Osteocyte (in vitro differentiated cells): ENCODE data around the gene ADAMTSL3. TPM values are rescaled to one million over a fixed set of nuclear protein-coding genes. Genes with fewer than 3 reads are reported as not detected.

Source experiments
- DNase-seq: peaks from one replicate; pipeline ENCODE4 v3.0.0; 2021; ENCODE audit warnings: mixed read lengths; ENCODE audit not compliant: unreplicated experiment; ENCODE audit errors: extremely low spot score
- H3K27ac Mint-ChIP-seq: one replicate; pipeline ENCODE4 v1.8.0; 2021; ENCODE audit warnings: mild to moderate bottlenecking, mixed read lengths; ENCODE audit not compliant: unreplicated experiment
- H3K27me3 Mint-ChIP-seq: one replicate; pipeline ENCODE4 v1.8.0; 2021; ENCODE audit warnings: mixed read lengths; ENCODE audit not compliant: unreplicated experiment
- H3K36me3 Mint-ChIP-seq: one replicate; pipeline ENCODE4 v1.8.0; 2021; ENCODE audit warnings: mixed read lengths; ENCODE audit not compliant: unreplicated experiment
- H3K4me1 Mint-ChIP-seq: one replicate; pipeline ENCODE4 v1.8.0; 2021; ENCODE audit warnings: mixed read lengths; ENCODE audit not compliant: unreplicated experiment
- H3K4me3 Mint-ChIP-seq: one replicate; pipeline ENCODE4 v1.8.0; 2021; ENCODE audit warnings: mild to moderate bottlenecking, moderate library complexity, mixed read lengths; ENCODE audit not compliant: unreplicated experiment
- H3K9me3 Mint-ChIP-seq: one replicate; pipeline ENCODE4 v1.8.0; 2021; ENCODE audit warnings: mixed read lengths; ENCODE audit not compliant: unreplicated experiment
- total RNA-seq: library from RNA; stranded (reverse); gene quantifications from 2 replicates; pipeline ENCODE4 v1.2.1, GENCODE V29; 2021
- TF ChIP-seq, protein P1 (sequence below): fragments of 200-600 bp; sonication (generic); IDR thresholded peaks from 2 replicates; pipeline ENCODE4 v1.5.0; 2021; ENCODE audit warnings: antibody characterized with exemption, mild to moderate bottlenecking, moderate library complexity

The ADAMTSL3 gene
- total RNA-seq, 1 donor from 2014 or later = not detected

- H3K36me3 Mint-ChIP-seq = no peaks in the 10 kb centered on the region
- no peak overlapping the region for H3K4me3 Mint-ChIP-seq
- H3K9me3 Mint-ChIP-seq = no peaks in the 10 kb centered on the region
- no peaks in the 10 kb centered on the region for H3K27me3 Mint-ChIP-seq
- no peaks in the 10 kb centered on the region for H3K4me1 Mint-ChIP-seq
- TF ChIP-seq, protein P1, sequence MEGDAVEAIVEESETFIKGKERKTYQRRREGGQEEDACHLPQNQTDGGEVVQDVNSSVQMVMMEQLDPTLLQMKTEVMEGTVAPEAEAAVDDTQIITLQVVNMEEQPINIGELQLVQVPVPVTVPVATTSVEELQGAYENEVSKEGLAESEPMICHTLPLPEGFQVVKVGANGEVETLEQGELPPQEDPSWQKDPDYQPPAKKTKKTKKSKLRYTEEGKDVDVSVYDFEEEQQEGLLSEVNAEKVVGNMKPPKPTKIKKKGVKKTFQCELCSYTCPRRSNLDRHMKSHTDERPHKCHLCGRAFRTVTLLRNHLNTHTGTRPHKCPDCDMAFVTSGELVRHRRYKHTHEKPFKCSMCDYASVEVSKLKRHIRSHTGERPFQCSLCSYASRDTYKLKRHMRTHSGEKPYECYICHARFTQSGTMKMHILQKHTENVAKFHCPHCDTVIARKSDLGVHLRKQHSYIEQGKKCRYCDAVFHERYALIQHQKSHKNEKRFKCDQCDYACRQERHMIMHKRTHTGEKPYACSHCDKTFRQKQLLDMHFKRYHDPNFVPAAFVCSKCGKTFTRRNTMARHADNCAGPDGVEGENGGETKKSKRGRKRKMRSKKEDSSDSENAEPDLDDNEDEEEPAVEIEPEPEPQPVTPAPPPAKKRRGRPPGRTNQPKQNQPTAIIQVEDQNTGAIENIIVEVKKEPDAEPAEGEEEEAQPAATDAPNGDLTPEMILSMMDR = no peak
- DNase-seq = no peak
- no peak overlapping the region for H3K27ac Mint-ChIP-seq
These were observed 276.7 kb downstream of the ADAMTSL3 start for GRCh38 chr15:83930392-83931212.

GRCh38 chr15:83935774-83936173 is 281.9 kb downstream of the ADAMTSL3 start:
- Mint-ChIP-seq H3K9me3 (no peaks in the 10 kb centered on the region), H3K4me1 (no peaks in the 10 kb centered on the region), H3K27me3 (no peaks in the 10 kb centered on the region), H3K4me3 (no peak overlapping the region), H3K27ac (no peak overlapping the region), H3K36me3 (no peaks in the 10 kb centered on the region)
- no peak for DNase-seq
- TF ChIP-seq, protein P1 = no peak

DNA sequence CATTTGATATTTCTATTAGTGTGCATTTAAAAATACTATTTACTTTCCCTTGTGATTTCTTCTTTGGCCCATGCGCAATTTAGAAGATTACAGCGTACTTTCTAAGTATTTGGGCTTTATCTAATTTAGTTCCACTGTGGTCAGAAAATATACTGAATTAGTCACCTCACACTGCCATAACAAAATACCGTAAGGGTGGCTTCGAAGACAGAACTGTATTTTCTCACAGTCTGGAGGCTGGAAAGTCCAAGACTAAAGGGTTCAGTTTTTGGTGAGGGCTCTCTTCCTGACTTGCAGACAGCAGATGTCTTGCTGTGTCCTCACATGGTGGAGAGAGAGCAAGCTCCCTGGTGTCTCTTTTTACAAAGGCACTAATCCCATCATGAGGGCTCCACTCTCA is 286.2 kb downstream of the ADAMTSL3 start:
- no peak for DNase-seq
- Mint-ChIP-seq H3K4me3 (no peak overlapping the region), H3K27me3 (no peaks in the 10 kb centered on the region), H3K36me3 (no peaks in the 10 kb centered on the region), H3K27ac (no peak overlapping the region), H3K4me1 (no peaks in the 10 kb centered on the region), H3K9me3 (no peaks in the 10 kb centered on the region)
- TF ChIP-seq, protein P1 = no peak

- H3K36me3 Mint-ChIP-seq = no peaks in the 10 kb centered on the region
These were observed 289.1 kb downstream of the ADAMTSL3 start for GRCh38 chr15:83943043-83943442.

GRCh38 chr15:83943849-83944404 is 290.0 kb downstream of the ADAMTSL3 start:
- Mint-ChIP-seq H3K9me3 (peaks cover 5% of the 10 kb centered on the region), H3K4me1 (no peaks in the 10 kb centered on the region), H3K27me3 (no peaks in the 10 kb centered on the region), H3K4me3 (no peak overlapping the region), H3K36me3 (no peaks in the 10 kb centered on the region), H3K27ac (no peak overlapping the region)
- no peak for DNase-seq
- TF ChIP-seq, protein P1 = no peak

More at GRCh38 chr15:83943043-83943442, 289.1 kb downstream of the ADAMTSL3 start:
- H3K9me3 Mint-ChIP-seq = peaks cover 5% of the 10 kb centered on the region
- H3K27me3 Mint-ChIP-seq = no peaks in the 10 kb centered on the region
- H3K4me1 Mint-ChIP-seq = no peaks in the 10 kb centered on the region
- no peak overlapping the region for H3K4me3 Mint-ChIP-seq
- TF ChIP-seq, protein P1 = no peak
- H3K27ac Mint-ChIP-seq = no peak overlapping the region
- no peak for DNase-seq
